ENCODE data around the gene THRAP3.
A peak's percentile ranks its signal among the peaks of the same experiment; 100 is the strongest.
"Not testable (repeated sequence)": the region's sequence is repeated elsewhere in the genome, so short reads cannot be mapped to it uniquely, and the experiment has no call there.

THRAP3 gene

DNA sequence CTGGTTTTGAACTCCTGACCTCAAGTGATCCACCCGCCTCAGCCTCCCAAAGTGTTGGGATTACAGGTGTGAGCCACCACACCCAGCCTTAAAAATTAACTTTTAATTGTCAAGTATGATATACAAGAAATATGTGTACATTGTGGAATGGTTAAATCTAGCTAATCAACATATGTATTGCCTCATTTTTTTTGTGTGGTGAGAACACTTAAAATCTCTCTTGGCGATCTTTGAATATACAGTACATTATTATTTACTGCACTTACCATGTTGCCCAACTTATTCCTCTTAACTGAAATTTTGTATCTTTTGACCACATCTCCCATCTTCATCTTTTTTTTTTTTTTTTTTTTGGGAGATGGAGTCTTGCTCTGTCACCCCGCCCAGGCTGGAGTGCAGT is 23.3 kb downstream of the THRAP3 start:
- DNase-seq (ENCODE audit: low read depth, low spot score) = no peak

DNA sequence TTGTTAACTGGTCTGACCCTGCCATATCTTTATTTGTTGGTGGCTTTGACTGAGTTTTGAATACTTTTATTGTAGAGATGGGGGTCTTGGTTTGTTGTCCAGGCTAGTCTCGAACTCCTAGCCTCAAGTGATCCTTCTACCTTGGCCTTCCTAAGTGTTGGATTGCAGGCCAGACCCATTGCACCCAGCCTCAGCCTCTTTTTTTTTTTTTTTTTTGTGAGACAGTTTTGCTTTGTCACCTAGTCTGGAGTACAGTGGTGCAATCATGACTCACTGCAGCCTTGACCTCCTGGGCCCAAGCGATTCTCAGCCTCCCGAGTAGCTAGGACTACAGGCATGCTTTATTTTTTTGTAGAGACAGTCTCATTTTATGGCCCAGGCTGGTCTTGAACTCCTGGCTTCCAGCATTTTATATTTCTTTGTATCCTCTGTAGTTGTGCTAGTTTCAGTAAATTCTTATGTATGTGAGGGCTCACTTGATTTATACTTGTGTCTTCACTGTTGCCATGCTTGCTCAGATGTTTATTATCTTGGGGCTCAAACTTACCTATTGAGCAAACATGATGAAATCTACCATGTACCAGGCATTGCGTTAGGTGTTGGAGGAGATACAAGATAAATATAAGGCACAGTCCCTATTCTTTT is 24.1 kb downstream of the THRAP3 start:
- DNase-seq (ENCODE audit: low read depth, low spot score) = no peak

- no peak for DNase-seq (ENCODE audit: low read depth, low spot score)
Observed at GRCh38 chr1:36251794-36252481, 27.7 kb downstream of the THRAP3 start.

DNA sequence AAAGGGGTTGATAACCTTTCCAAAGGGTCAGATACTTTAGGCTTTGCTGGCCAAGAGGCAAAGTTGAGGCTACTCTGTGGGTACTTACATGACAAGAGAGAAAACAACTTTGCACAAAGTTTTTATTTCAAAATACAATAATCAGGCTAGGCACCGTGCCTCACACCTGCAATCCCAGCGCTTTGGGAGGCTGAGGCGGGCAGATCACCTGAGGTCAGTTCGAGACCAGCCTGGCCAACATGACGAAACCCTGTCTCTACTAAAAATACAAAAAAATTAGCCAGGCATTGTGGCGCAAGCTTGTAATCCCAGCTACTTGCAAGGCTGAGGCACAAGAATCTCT is 28.2 kb downstream of the THRAP3 start:
- not testable (repeated sequence) for DNase-seq (ENCODE audit: low read depth, low spot score)

DNA sequence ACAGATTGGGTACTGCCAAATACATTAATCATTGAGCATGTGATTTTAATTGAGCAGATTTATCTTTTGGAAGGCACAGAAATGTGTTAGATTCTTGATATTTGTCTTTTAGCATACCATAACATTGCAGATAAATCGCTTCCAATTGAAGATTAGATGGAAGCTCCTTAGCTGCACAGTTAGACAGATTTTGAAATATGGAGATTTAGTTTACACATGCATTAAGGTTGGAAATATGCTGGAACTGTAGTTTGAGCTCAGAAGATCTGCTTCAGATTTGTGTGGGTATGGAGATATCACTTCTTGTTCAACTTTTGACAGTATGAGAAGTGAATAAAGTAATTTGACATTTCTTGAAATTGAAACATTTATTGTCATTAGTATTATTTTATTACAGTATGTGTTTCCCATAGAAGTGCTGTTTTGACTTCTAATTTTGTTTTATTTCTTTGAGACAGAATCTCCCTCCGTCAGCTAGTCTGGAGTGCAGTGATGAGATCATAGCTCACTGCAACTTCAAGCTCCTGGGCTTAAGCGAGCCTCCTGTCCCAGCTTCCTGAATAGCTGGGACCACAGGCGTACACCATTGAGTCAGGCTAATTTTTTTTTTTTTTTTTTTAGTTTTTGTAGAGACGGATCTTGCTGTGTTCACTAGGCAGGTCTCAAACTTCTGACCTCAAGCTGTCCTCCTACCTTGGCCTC is 29.1 kb downstream of the THRAP3 start:
- no peak for DNase-seq (ENCODE audit: low read depth, low spot score)

DNA sequence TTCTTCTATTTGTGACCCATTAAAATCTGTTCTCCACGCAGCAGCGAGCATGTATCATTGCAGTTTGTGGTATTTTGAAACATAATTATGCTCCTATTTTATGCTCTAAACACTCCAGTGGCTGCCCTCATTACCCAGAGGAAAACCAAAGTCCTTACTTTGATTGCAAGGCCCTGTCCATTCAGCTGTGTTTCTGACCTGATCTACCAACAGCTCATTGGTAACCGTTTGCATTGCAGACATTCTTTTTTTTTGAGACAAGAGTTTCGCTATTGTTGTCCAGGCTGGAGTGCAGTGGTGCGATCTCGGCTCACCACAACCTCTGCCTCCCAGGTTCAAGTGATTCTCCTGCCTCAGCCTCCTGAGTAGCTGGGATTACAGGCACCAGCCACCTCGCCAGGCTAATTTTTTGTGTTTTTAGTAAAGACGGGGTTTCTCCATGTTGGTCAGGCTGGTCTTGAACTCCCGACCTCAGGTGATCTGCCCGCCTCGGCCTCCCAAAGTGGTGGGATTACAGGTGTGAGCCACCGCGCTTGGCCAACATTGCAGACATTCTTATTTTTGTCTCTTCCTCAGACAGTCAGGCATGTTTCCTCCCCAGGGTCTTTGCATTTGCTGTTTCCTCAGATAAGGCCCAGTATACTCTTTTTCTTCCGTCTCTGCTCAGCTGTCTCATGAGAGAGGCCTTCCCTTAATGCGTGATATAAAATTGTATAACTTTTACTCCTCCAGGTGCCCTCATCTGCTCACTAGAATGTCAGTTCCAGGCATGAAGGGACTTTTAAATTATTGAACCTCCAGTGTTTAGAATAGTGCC is 32.5 kb downstream of the THRAP3 start:
- DNase-seq (ENCODE audit: low read depth, low spot score) = no peak

GRCh38 chr1:36257375-36257767 is 33.1 kb downstream of the THRAP3 start:
- DNase-seq (ENCODE audit: low read depth, low spot score) = no peak

GRCh38 chr1:36258960-36259344 is 34.7 kb downstream of the THRAP3 start:
- DNase-seq (ENCODE audit: low read depth, low spot score) = no peak

GRCh38 chr1:36268981-36269380 is 44.7 kb downstream of the THRAP3 start:
- no peak for DNase-seq (ENCODE audit: low read depth, low spot score)

GRCh38 chr1:36269408-36269838 is 45.2 kb downstream of the THRAP3 start:
- DNase-seq (ENCODE audit: low read depth, low spot score) = no peak

- no peak for DNase-seq (ENCODE audit: low read depth, low spot score)
Observed at GRCh38 chr1:36273024-36273423, 48.8 kb downstream of the THRAP3 start.

- no peak for DNase-seq (ENCODE audit: low read depth, low spot score)
Observed at GRCh38 chr1:36274201-36274600, 50.0 kb downstream of the THRAP3 start.

DNA sequence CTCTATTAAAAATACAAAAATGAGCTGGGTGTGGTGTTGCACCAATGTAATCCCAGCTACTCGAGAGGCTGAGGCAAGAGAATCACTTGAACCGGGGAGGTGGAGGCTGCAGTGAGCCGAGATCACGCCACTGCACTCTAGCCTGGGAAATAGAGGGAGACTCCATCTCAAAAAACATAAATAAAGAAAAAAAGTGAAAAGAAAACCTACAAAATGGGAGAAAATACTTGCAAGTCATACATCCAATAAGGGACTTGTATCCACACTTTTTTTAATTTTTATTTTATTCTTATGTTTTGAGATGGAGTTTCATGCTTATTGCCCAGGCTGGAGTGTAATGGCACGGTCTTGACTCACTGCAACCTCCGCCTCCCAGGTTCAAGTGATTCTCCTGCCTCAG is 52.4 kb downstream of the THRAP3 start:
- DNase-seq (ENCODE audit: low read depth, low spot score) = no peak

DNA sequence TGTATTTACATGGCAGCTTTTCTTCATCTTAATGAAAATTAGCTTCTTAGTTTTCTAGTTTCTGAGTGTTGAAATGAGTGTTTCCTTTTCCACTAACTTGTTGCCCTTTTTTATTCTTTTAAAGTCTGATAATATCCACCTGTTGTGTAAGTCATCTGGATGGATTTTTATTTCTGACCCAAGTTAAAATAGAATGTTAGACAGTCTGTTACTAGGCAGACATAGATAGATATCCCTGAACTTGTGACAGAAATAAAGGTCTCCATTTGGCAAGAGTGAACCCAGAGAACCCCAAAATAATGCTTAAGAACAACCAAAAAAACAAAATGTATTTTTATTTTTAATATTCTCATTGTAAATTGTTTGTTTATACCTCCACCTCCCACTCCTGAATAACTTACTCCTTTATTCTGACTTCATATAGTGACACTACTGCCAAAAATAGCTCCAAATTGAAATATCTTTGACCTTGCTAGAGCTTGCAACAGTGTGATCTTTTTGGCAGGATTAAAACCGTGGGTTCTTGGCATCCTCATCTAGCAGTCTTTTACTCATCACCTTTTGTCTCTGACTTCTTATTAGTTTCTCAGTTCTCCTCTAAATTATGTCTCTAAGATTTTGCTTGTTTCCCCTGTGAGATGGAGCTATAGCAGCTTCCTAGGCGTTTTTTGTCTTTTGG is 55.0 kb downstream of the THRAP3 start:
- DNase-seq (ENCODE audit: low read depth, low spot score) = no peak

DNA sequence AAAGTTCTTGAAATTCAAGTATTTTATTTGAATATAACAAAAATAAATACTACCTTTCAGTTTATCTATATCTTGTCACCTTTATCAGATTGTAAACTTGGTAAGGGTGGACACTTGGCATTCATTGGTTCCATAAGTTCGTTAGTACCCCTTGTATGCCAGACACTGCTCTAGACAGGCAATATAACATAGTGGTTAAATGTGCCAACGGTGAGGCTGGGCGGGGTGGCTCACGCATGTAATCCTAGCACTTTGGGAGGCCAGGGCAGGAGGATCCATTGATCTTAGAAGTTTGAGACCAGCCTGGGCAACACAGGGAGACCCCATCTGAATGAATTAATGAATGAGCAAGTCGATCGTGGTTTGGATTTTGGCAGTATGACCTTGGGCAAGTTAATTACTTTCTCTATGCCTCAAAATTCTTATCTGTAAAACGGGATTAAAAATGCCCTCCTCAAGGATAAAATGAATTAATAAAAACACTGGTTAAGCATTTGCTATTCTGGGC is 55.6 kb downstream of the THRAP3 start:
- DNase-seq (ENCODE audit: low read depth, low spot score) = no peak

DNA sequence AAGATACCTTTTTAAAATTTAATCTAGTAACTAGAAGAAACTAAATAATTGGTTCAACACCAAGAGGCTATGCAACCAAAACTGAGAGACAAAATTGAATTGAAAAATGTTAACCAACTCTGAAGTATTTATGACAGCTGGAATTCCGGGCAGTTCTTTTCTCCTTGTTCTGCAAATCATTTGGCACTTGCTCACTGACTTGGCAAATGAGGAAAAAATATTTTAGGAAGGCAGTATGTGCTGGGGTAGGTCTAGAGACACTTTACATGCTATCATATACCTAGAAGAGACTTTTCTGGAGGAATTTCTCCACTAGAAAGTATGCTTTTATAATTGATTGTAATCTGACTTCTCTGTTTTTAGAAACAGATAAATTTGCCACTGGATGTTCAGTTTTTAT is 59.8 kb downstream of the THRAP3 start:
- no peak for DNase-seq (ENCODE audit: low read depth, low spot score)

GRCh38 chr1:36284517-36284916 is 60.3 kb downstream of the THRAP3 start:
- no peak for DNase-seq (ENCODE audit: low read depth, low spot score)

DNA sequence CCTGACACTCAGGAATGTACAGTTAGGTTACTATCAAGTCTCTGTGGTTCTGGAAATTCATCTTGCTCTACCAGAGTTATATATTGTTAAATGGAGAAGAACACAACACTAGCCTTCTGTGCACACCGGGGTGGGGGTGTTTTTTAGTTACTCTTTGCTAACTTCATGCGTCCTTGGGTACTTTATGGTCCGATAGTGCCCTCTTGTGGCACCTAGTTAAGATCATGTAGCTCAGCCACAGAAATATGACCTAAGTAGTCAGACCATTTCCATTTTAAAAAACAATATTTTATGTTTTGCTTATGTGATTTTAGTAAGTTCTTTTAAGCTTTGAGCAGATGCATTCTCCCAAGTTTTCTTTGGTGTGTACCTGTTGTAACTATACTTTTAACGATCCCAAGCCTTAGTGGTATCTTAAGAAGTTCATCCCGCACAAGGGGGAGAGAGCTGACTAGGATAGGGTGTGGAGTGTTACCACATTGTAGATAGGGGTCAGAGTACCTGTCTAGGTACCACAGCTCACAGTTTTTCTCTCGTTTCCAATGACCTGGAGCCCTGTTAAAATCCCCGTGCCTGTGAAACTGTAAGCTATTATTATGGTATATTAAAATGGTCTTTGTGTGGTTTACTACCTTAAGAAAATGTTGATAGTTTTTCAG is 61.3 kb downstream of the THRAP3 start:
- peak; percentile 42 for DNase-seq (ENCODE audit: low read depth, low spot score)

GRCh38 chr1:36286802-36287201 is 62.6 kb downstream of the THRAP3 start:
- DNase-seq (ENCODE audit: low read depth, low spot score) = no peak

- no peak for DNase-seq (ENCODE audit: low read depth, low spot score)
Observed at GRCh38 chr1:36287595-36287994, 63.4 kb downstream of the THRAP3 start.

DNA sequence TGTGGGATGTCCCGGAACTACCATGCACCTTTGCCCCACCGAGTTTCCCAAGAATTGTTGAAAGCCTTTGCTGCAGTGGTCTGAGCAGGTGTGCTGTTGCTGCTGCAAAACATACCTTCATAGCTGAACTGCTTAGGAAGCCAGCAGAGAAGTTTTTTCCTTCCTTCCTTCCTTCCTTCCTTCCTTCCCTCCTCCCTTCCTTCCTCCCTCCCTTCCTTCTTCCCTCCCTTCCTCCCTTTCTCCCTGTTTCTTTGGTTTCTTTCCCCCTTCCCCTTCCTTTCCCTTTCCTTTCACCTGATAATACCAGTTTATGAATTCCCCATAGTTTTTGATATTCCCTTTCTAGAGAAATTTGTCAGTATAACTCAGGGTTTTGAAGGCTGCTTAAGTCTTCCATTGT is 71.1 kb downstream of the THRAP3 start:
- DNase-seq (ENCODE audit: low read depth, low spot score) = no peak
